Suppressor macrophage treated with lipopolysaccharide for 4 hours (primary cell): Measurements from ENCODE around the gene DLG2.
"Not testable (repeated sequence)": the region's sequence is repeated elsewhere in the genome, so short reads cannot be mapped to it uniquely, and the experiment has no call there.

Source experiments
- DNase-seq: peaks from one replicate; pipeline ENCODE4 v3.0.0-alpha.2; 2020

DLG2 gene

GRCh38 chr11:85184721-85185120 lies 442.4 kb downstream of the DLG2 start:
- DNase-seq = no peak

DNA sequence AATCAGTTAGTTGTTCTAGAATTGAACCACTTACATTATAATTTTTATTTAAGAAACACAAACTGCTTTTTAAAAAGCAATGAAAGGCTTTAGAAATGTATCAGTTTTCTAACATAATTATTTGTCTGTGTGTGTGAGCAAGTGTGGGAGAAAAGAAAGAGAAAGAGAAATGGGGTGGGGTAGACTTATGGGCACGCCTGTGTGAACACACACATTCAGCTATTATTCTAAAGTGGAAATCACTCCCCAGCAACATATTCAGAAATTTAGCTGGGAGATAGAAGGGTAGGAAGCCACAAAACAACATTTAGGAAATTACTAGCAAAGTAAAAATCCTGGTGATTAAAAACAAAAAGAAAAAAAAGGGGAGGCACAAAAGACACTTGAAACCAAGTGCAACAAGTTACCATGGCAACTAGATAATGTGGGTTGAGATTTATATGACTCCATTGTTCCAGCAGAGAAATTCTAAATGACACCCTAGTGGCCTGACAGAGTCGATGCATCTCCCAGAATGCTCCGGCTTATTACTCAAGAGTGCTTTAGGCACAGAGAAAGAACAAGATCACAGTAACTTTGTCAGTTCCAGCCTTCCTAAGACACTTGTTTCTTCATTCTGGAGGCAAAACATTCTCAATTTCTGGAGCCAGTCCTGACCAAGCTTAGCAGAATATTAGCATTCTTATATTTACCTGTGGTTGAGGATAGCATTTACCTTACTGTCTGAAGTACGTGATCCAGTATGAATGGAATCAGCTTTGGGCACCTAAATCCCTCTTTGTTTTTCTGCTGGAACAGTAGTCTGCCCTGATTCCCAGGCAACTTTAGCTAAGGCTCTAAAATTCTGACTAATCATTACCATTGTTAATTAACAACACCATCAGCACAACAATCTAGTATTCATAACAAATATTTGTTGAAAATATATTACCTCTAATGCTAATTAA lies 444.4 kb downstream of the DLG2 start:
- no peak for DNase-seq

GRCh38 chr11:85180528-85180927 lies 446.6 kb downstream of the DLG2 start:
- no peak for DNase-seq

GRCh38 chr11:85171648-85172257 lies 455.4 kb downstream of the DLG2 start:
- no peak for DNase-seq

DNA sequence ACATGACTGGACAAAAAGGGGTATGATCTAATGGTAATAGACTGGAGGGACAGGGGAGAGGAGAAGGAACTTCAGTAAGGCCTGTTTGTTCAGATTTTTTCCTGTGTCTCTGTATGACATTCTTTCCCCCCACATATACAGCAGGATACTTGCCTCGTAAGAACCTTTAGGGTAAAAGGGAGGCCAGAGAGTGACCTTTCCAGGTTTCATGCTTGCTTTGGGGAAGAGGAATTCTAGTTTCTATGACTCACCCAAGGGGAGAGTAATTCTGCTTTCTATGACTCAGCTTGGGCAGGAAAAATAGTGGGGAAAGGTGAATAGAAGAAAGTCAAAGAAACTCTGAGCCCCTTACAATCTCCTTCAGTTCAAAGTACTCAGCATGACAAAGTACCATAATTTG lies 457.0 kb downstream of the DLG2 start:
- no peak for DNase-seq

- no peak for DNase-seq
Observed at GRCh38 chr11:85167471-85167870, 459.7 kb downstream of the DLG2 start.

DNA sequence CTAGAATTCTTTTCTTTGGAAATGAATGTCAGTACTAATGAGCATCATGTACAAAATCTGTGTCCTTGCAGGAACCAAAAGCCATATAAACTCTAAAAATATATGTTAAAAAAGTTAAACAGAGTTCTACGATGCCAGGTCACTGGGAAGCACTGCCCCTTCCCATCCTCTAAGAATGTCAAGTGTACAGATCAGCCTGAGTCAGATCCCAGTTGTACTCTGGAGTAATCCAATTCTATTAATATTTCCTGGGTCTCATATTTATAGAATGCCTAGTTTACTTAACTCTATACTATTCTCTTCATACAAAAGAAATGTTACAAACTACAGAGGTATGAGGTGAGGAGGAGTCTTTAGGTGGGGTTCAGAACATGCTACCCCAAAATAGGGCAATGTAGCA lies 460.1 kb downstream of the DLG2 start:
- no peak for DNase-seq

GRCh38 chr11:85165819-85166218 lies 461.3 kb downstream of the DLG2 start:
- DNase-seq = no peak

- DNase-seq = no peak
Observed at GRCh38 chr11:85164743-85165142, 462.4 kb downstream of the DLG2 start.

DNA sequence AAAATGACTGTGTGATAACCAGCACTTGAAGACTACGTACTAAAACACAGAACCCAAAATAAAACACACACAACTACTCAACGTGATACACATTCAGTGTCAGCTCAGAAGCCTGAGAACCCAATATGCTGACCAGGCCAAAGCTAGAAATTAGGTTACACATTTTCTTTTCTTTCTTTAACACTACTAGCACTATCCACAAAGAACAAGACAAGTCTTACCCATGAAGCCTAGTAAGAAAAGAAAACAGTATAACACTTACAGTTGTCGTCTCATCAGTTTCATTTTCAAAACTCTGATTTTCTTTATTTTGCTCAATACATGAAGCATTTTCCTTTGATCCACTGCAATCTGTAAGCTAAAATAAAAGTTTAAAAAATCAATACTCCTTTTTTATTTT lies 472.9 kb downstream of the DLG2 start:
- DNase-seq = no peak

DNA sequence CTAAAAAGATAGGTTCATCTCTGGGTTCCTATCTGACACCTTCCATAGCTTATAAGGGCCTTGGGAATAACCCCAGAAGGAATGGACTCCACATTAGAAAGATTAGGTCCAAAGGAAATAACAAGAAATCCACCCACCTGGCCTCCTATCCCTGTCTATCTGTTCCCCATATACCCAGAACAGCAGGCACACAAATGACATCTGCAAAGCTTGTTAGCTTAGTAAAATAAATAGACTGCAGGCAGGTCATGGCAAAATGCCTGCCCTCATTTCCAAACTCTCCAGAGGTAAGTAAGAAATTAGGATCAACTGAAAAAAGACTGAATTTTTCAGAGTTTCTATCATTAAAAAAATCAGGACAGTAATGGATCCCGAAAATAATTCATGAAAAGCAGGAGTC lies 489.5 kb downstream of the DLG2 start:
- DNase-seq = no peak

- no peak for DNase-seq
Observed at GRCh38 chr11:85133636-85134035, 493.5 kb downstream of the DLG2 start.

GRCh38 chr11:85132851-85133585 lies 494.1 kb downstream of the DLG2 start:
- DNase-seq = no peak

DNA sequence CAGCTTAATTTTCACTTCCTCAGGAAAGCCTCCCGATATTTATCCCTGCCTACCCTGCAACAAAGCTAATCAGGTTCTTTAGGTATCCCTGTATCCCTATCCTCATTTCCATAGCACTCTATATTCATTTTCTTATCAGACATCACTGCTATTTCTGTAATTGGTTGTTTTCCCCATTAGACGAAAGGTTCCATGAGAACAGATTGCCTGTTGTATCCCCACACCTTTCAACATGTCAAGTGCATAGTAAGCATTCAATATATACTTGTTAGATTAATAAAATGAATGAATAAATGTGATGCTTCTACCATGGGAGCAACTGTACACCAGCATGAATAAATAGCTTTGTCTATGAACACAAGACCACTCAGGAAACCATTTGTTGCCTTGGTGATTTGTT lies 499.8 kb downstream of the DLG2 start:
- no peak for DNase-seq

- DNase-seq = no peak
Observed at GRCh38 chr11:85123752-85124231, 503.4 kb downstream of the DLG2 start.

GRCh38 chr11:85118151-85118550 lies 509.0 kb downstream of the DLG2 start:
- DNase-seq = no peak

- no peak for DNase-seq
Observed at GRCh38 chr11:85115798-85116197, 511.3 kb downstream of the DLG2 start.

- no peak for DNase-seq
Observed at GRCh38 chr11:85114786-85115185, 512.4 kb downstream of the DLG2 start.

DNA sequence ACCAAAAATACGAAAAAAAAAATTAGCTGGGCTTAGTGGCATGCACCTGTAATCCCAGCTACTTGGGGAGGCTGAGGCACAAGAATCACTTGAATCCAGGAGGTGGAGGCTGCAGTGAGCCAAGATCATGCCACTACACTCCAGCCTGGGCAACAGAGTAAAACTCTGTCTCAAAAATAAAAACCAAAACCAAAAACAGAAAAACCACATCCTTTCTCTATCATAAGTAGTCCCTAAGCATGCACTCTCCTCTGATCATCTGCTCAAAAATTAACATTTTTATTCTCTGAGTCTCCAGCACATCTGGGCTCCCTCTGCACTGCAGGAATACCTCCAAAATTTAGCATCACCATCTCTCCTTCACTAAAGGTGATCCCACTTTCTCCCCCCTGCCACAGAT lies 516.9 kb downstream of the DLG2 start:
- DNase-seq = not testable (repeated sequence)

DNA sequence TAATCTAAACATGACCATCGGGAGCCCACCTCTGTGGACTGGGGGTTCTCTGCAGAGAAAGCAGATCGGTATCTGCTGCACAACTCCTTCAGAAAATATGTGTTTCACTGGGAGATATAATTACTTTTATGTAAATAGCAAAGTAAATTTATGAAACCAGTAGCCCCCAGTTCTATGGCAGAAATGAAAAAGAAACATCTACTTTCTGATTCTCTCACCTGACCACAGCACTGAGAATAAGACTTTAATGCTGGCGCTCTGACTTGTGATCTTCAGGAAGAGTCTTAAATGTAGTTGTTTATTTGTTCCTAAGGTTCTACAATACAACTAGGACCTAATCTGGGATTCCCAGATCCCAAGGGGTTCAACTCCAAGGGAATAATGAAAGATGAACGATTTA lies 518.0 kb downstream of the DLG2 start:
- DNase-seq = no peak

GRCh38 chr11:85105868-85106267 lies 521.3 kb downstream of the DLG2 start:
- no peak for DNase-seq

GRCh38 chr11:85099522-85099921 lies 527.6 kb downstream of the DLG2 start:
- DNase-seq = no peak

- no peak for DNase-seq
Observed at GRCh38 chr11:85098996-85099395, 528.1 kb downstream of the DLG2 start.

GRCh38 chr11:85096939-85097338 lies 530.2 kb downstream of the DLG2 start:
- no peak for DNase-seq
